HCT116 (cell line): ENCODE results near the gene ATP13A5.

Experiments
- EZH2 ChIP-seq: fragments of 200-600 bp; sonication (generic); IDR thresholded peaks from 2 replicates; pipeline ENCODE4 v1.6.1; 2017; ENCODE audit warnings: antibody characterized with exemption, mixed run types
- POLR2A ChIP-seq: IDR thresholded peaks from 2 replicates; pipeline ENCODE4 v1.7.0; 2011; ENCODE audit warnings: borderline replicate concordance; ENCODE audit not compliant: insufficient read depth, insufficient read length; ENCODE audit errors: extremely low read depth
- POLR2AphosphoS5 ChIP-seq: IDR thresholded peaks from 2 replicates; pipeline ENCODE4 v1.6.1; 2011; ENCODE audit warnings: mild to moderate bottlenecking, low read depth, low read length, moderate library complexity
- RAD21 ChIP-seq: IDR thresholded peaks from 2 replicates; pipeline ENCODE4 v1.6.1; 2012; ENCODE audit warnings: low read depth, mild to moderate bottlenecking
- TCF7L2 ChIP-seq: IDR thresholded peaks from 2 replicates; pipeline ENCODE4 v1.7.0; 2011; ENCODE audit warnings: borderline replicate concordance, inconsistent platforms; ENCODE audit not compliant: insufficient read depth, insufficient read length; ENCODE audit errors: extremely low read depth
- TF ChIP-seq, protein P1 (sequence below), 3 experiments: fragments of 200-600 bp in 1 of 3; sonication (generic) in 1 of 3; IDR thresholded peaks in 2 of 3; conservative IDR thresholded peaks in 1 of 3; 2 replicates each; pipeline ENCODE4 v1.5.1; 2012 to 2017; ENCODE audit warnings: low read depth in 2 of 3, low read length in 2 of 3, antibody characterized with exemption in 1 of 3, borderline replicate concordance in 1 of 3, control low read depth in 1 of 3, mild to moderate bottlenecking in 1 of 3, mixed read lengths in 1 of 3, mixed run types in 1 of 3, moderate library complexity in 1 of 3; ENCODE audit not compliant: insufficient read depth in 1 of 3
- TF ChIP-seq, protein P2 (sequence below): IDR thresholded peaks from 2 replicates; pipeline ENCODE4 v1.6.1; 2012; ENCODE audit warnings: low read depth

DNA sequence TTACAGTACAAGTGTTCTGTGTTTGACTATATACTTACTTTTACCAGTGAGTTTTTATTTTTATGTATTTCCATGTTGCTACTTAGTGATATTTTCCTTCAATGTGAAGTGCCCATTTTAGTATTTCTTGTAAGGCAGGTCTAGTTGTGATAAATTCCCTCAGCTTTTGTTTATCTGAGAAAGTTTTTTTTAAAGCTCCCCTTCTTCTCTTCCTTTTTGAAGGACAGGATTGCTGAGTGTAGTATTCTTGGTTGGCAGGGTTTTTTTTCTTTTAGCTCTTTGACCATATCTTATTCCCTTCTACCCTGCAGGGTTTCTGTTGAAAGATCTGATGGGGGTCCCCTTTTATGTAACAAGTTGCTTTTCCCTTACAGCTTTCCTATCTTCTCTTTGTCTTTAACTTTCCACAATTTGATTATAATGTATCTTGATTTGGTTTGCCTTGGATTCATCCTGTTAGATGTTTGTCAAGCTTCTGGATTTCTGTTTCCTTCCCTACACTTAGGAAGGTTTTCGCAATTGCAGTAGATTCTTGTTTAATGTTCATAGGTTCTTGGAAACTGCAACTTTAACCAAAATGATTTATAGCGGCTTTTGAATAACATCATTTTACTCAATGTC, 129.6 kb downstream of the ATP13A5 start:
- no peak for TF ChIP-seq EZH2
- TF ChIP-seq, protein P1, sequence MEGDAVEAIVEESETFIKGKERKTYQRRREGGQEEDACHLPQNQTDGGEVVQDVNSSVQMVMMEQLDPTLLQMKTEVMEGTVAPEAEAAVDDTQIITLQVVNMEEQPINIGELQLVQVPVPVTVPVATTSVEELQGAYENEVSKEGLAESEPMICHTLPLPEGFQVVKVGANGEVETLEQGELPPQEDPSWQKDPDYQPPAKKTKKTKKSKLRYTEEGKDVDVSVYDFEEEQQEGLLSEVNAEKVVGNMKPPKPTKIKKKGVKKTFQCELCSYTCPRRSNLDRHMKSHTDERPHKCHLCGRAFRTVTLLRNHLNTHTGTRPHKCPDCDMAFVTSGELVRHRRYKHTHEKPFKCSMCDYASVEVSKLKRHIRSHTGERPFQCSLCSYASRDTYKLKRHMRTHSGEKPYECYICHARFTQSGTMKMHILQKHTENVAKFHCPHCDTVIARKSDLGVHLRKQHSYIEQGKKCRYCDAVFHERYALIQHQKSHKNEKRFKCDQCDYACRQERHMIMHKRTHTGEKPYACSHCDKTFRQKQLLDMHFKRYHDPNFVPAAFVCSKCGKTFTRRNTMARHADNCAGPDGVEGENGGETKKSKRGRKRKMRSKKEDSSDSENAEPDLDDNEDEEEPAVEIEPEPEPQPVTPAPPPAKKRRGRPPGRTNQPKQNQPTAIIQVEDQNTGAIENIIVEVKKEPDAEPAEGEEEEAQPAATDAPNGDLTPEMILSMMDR (IDR thresholded peaks at IDR 0.05 in 2 of 3, conservative IDR thresholded peaks at IDR 0.05 in 1 of 3; ENCODE audit: borderline replicate concordance in 1 of 3, insufficient read depth in 1 of 3, low read depth in 2 of 3, low read length in 2 of 3): no peak
- no peak for TF ChIP-seq POLR2A
- TF ChIP-seq, protein P2, sequence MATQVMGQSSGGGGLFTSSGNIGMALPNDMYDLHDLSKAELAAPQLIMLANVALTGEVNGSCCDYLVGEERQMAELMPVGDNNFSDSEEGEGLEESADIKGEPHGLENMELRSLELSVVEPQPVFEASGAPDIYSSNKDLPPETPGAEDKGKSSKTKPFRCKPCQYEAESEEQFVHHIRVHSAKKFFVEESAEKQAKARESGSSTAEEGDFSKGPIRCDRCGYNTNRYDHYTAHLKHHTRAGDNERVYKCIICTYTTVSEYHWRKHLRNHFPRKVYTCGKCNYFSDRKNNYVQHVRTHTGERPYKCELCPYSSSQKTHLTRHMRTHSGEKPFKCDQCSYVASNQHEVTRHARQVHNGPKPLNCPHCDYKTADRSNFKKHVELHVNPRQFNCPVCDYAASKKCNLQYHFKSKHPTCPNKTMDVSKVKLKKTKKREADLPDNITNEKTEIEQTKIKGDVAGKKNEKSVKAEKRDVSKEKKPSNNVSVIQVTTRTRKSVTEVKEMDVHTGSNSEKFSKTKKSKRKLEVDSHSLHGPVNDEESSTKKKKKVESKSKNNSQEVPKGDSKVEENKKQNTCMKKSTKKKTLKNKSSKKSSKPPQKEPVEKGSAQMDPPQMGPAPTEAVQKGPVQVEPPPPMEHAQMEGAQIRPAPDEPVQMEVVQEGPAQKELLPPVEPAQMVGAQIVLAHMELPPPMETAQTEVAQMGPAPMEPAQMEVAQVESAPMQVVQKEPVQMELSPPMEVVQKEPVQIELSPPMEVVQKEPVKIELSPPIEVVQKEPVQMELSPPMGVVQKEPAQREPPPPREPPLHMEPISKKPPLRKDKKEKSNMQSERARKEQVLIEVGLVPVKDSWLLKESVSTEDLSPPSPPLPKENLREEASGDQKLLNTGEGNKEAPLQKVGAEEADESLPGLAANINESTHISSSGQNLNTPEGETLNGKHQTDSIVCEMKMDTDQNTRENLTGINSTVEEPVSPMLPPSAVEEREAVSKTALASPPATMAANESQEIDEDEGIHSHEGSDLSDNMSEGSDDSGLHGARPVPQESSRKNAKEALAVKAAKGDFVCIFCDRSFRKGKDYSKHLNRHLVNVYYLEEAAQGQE: no peak
- TF ChIP-seq POLR2AphosphoS5: no peak
- TF ChIP-seq RAD21: no peak
- no peak for TF ChIP-seq TCF7L2
